HepG2 (cell line): ENCODE measurements around the gene PIK3CD. TPM values are rescaled to one million over a fixed set of nuclear protein-coding genes. Genes with fewer than 3 reads are reported as not detected.

Source experiments
- AGO2 ChIP-seq: fragments of 200-400 bp; formaldehyde crosslinking; optimal IDR thresholded peaks from 2 replicates; pipeline ENCODE3; 2017; ENCODE audit warnings: mild to moderate bottlenecking, low read depth, low read length, moderate library complexity
- ATF4 ChIP-seq, 2 experiments: fragments of 450-650 bp in 1 of 2; sonication (generic) in 1 of 2; formaldehyde crosslinking; IDR thresholded peaks; 2 replicates each; pipeline versions ENCODE4 v1.5.0 to v1.8.0; 2020 to 2022; ENCODE audit warnings: mild to moderate bottlenecking in 1 of 2, missing genetic modification reagents in 1 of 2
- CBX5 ChIP-seq: sonication (generic); formaldehyde crosslinking; IDR thresholded peaks from 2 replicates; pipeline ENCODE4 v1.4.0; 2020; ENCODE audit warnings: missing genetic modification reagents, borderline replicate concordance
- CHCHD3 ChIP-seq: sonication (generic); formaldehyde crosslinking; IDR thresholded peaks from 2 replicates; pipeline ENCODE4 v1.8.0; 2022; ENCODE audit warnings: mild to moderate bottlenecking, missing genetic modification reagents, moderate library complexity
- GTF3A ChIP-seq: sonication (generic); formaldehyde crosslinking; conservative IDR thresholded peaks from 2 replicates; pipeline ENCODE4 v1.4.0; 2020; ENCODE audit warnings: mild to moderate bottlenecking, missing genetic modification reagents
- KMT2A ChIP-seq: sonication (generic); formaldehyde crosslinking; IDR thresholded peaks from 2 replicates; pipeline ENCODE4 v1.4.0; 2020; ENCODE audit warnings: missing genetic modification reagents
- MAFG ChIP-seq: sonication (generic); formaldehyde crosslinking; IDR thresholded peaks from 2 replicates; pipeline ENCODE4 v1.5.1; 2020; ENCODE audit warnings: mild to moderate bottlenecking, missing genetic modification reagents
- NCOA5 ChIP-seq: sonication (generic); formaldehyde crosslinking; IDR thresholded peaks from 2 replicates; pipeline ENCODE4 v1.4.0; 2020; ENCODE audit warnings: missing genetic modification reagents
- RBM22 ChIP-seq: fragments of 200-400 bp; formaldehyde crosslinking; optimal IDR thresholded peaks from 2 replicates; pipeline ENCODE3; 2017; ENCODE audit warnings: mild to moderate bottlenecking, low read length, moderate library complexity
- WIZ ChIP-seq: sonication (generic); formaldehyde crosslinking; IDR thresholded peaks from 2 replicates; pipeline ENCODE4 v1.5.1; 2020; ENCODE audit warnings: mild to moderate bottlenecking, missing genetic modification reagents
- YEATS2 ChIP-seq: sonication (generic); formaldehyde crosslinking; IDR thresholded peaks from 2 replicates; pipeline ENCODE4 v1.4.0; 2020; ENCODE audit warnings: missing genetic modification reagents, borderline replicate concordance
- ZBTB33 ChIP-seq: sonication (generic); formaldehyde crosslinking; IDR thresholded peaks from 2 replicates; pipeline ENCODE4 v1.4.0; 2020; ENCODE audit warnings: missing genetic modification reagents
- ZNF280B ChIP-seq: sonication (generic); formaldehyde crosslinking; IDR thresholded peaks from 2 replicates; pipeline ENCODE4 v1.5.0; 2020; ENCODE audit warnings: missing genetic modification reagents, mild to moderate bottlenecking, borderline replicate concordance
- ZNF30 ChIP-seq: sonication (generic); formaldehyde crosslinking; IDR thresholded peaks from 2 replicates; pipeline ENCODE4 v1.5.0; 2020; ENCODE audit warnings: mild to moderate bottlenecking, missing genetic modification reagents
- ZNF33B ChIP-seq: sonication (generic); formaldehyde crosslinking; IDR thresholded peaks from 2 replicates; pipeline ENCODE4 v1.5.1; 2020; ENCODE audit warnings: mild to moderate bottlenecking, missing genetic modification reagents
- ZNF343 ChIP-seq: sonication (generic); formaldehyde crosslinking; IDR thresholded peaks from 2 replicates; pipeline ENCODE4 v1.4.0; 2020; ENCODE audit warnings: mild to moderate bottlenecking, missing genetic modification reagents
- ZNF350 ChIP-seq: sonication (generic); formaldehyde crosslinking; IDR thresholded peaks from 2 replicates; pipeline ENCODE4 v1.4.0; 2020; ENCODE audit warnings: mild to moderate bottlenecking, low read depth, missing genetic modification reagents, borderline replicate concordance
- ZNF646 ChIP-seq: sonication (generic); formaldehyde crosslinking; IDR thresholded peaks from 2 replicates; pipeline ENCODE4 v1.9.0; 2021; ENCODE audit warnings: mild to moderate bottlenecking, missing genetic modification reagents
- ZNF652 ChIP-seq: IDR thresholded peaks from 2 replicates; pipeline ENCODE4 v1.6.1; 2016; ENCODE audit warnings: low read depth, borderline replicate concordance
- ZNF768 ChIP-seq: sonication (generic); formaldehyde crosslinking; IDR thresholded peaks from 2 replicates; pipeline ENCODE4 v1.4.0; 2020; ENCODE audit warnings: missing genetic modification reagents
- polyA plus RNA-seq, 8 experiments: library from polyadenylated mRNA; depleted of rRNA in 3 of 8; stranded (reverse) in 7 of 8; unstranded in 1 of 8; fragments of >200 nt; fragmentation: Illumina TruSeq in 4 of 8; extraction: Trizol in 4 of 8; gene quantifications; 2 replicates each; pipeline versions ENCODE4 v1.2.1 to v1.2.3, GENCODE V29; 2011 to 2016; ENCODE audit warnings: low read depth in 4 of 8, missing spikeins in 1 of 8, mixed read lengths in 1 of 8; ENCODE audit not compliant: insufficient read depth in 1 of 8
- total RNA-seq, 5 experiments: library from RNA; depleted of rRNA; stranded (reverse); fragments of >200 nt; fragmentation: Illumina TruSeq; extraction: Trizol; gene quantifications; 2 replicates each; pipeline ENCODE4 v1.2.3, GENCODE V29; 2016; ENCODE audit warnings: low read depth in 1 of 5

The PIK3CD gene
- total and polyA plus RNA-seq, 2 of the 13 experiments (the other 11 are each of a cell fraction or from before 2014, with no cell fraction given): 7.1 to 10.0 TPM

DNA sequence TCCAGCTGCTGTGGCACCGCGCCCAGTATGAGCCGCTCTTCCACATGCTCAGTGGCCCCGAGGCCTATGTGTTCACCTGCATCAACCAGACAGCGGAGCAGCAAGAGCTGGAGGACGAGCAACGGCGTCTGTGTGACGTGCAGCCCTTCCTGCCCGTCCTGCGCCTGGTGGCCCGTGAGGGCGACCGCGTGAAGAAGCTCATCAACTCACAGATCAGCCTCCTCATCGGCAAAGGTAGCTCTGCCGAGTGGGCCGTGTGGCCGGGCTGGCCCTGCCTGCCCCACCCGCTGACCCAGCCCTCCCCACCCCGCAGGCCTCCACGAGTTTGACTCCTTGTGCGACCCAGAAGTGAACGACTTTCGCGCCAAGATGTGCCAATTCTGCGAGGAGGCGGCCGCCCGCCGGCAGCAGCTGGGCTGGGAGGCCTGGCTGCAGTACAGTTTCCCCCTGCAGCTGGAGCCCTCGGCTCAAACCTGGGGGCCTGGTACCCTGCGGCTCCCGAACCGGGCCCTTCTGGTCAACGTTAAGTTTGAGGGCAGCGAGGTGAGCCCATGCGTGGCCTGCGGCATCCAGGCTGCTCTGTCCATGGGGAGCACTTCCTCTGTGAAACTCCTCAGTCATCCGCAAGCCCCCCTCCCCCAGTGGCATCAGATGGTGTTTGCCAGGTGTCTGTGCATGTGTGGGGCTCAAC is 64.2 kb downstream of the PIK3CD start (continued):
- TF ChIP-seq ZNF768 (CRISPR knock-in tag) (peak; percentile 15; the same call in 1 of the 2 replicates), GTF3A (no peak), ZNF350 (no peak), ZNF343 (CRISPR knock-in tag) (no peak), ZBTB33 (CRISPR knock-in tag) (peak; percentile 49; the same call in 1 of the 2 replicates), KMT2A (CRISPR knock-in tag) (no peak), YEATS2 (CRISPR knock-in tag) (no peak), CBX5 (no peak), MAFG (CRISPR knock-in tag) (no peak), NCOA5 (CRISPR knock-in tag) (no peak), ATF4 (CRISPR knock-in tag; IDR thresholded peaks at IDR 0.05) (no peak), ZNF646 (CRISPR knock-in tag) (no peak), ZNF33B (no peak), ZNF280B (CRISPR knock-in tag) (no peak), ZNF30 (CRISPR knock-in tag) (no peak), RBM22 (no peak), WIZ (no peak), AGO2 (peak; percentile 89), ZNF652 (no peak), CHCHD3 (no peak)
